Measurements from ENCODE around the gene B9D1.

DNA sequence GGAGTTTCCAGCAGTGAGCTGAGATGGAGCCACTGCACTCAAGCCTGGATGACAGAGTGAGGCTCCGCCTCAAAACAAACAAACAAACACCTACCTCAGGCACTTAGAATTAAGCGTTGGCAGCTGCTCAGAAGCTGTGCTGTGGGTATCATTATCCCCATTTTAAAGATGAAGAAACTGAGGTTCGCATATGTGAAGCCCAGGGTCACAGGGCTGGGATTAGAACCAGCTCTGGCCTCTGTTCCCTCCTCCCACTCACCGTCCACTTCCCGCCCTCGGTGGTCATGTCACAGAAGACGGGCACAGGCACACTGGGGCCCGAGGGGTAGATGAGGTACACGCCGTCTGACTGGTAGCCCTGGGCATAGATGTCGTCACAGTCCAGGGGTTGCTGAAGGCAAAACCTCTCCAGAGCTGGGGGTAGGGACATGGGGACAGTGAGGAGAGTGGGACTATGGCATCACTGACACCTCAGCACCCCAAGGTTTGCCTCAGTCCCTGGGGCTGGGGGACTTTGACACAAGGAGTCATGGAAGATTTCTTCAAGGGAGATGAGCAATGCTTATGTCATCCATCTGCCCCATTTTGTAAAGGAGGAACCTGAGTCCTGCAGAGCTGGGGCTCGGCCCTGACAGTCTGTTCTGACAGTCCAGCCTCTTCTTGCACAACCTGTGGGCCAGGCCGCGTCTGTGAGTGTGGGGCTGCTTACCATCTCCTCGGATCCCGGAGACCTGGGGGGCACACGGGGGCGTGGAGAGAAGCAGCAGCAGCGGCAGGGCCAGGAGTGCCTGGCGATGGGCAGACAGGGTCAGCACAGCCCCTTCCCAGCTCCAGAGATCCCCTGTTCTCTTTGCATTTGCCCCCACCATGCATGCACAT is 23.8 kb upstream of the B9D1 start:
- TF ChIP-seq CTCF (IDR thresholded peaks at IDR 0.05; ENCODE audit: low read length) = no peak
- TF ChIP-seq EZH2phosphoT487 (IDR thresholded peaks at IDR 0.05; ENCODE audit: low read length) = no peak

Measured in MM.1S (cell line).